Stimulated activated CD8-positive, alpha-beta memory T cell treated with anti-CD3 and anti-CD28 coated beads, Interleukin-15, amount 100 ng/mL, for 48 hours (primary cell): ENCODE measurements around the gene KIF20B.
"Not testable (repeated sequence)": the region's sequence is repeated elsewhere in the genome, so short reads cannot be mapped to it uniquely, and the experiment has no call there.

Experiments used
- DNase-seq, 2 donors: peaks; one replicate each; pipeline ENCODE4 v3.0.0-alpha.2; 2020; ENCODE audit warnings: low read depth in 2 of 2

Gene KIF20B

DNA sequence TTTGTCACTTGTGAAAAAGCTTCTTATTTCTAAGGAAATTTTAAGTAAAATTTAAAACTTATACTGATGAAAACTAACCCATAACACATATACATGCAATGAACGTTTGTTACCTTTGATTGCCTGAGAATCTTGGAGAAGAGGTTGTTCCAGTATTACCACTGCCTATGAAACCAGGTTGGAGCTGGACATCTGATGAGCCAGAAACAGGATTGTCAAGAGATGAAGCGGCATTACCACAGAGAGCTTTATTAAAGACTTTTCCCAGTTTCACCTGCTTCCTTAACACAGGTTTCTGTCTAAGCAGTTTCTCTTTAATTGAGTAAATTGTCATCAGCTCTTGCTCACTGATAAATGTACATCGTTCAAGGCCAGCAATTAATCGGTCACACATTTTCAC lies 9.0 kb upstream of the KIF20B start:
- no peak for DNase-seq

DNA sequence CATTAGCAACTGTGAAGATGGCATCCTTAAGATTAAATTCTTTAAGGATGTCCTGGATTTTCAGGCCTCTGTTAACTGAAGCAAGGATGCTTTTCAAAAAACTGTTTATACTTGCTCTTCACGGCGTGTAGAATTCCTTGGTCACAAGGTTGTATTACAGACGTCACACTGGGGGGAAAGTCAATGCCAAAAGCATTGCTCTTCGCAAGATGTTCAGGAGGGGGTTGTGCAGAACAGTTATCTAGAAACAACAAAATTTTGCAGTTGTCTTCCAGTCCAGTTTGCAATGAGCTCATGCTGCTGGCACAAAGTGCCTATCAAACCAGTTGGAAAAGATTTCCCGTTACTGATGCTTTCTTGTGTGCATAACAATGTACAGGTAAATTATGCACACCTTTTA lies 8.2 kb upstream of the KIF20B start:
- no peak for DNase-seq

DNA sequence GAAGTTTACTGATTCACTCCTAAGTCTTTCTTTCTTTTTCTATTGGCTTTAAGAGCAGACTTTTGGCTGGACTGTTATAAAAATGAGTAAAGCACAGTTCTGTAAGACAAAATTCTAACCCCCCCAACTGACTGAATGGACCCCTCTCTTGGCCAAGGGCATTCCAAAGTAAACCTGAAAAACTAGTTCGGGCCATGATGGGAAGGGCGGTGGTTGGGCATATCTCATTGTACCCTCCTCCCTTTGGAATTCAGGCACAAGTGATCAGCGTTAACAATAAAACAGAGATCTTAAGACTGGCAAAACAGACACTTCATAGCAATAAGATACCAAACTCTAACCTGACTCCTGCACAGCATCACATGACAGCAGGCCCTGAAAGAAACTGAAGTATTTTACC lies 6.1 kb upstream of the KIF20B start:
- DNase-seq = no peak

GRCh38 chr10:89697946-89698345 lies 3.4 kb upstream of the KIF20B start:
- DNase-seq = no peak

DNA sequence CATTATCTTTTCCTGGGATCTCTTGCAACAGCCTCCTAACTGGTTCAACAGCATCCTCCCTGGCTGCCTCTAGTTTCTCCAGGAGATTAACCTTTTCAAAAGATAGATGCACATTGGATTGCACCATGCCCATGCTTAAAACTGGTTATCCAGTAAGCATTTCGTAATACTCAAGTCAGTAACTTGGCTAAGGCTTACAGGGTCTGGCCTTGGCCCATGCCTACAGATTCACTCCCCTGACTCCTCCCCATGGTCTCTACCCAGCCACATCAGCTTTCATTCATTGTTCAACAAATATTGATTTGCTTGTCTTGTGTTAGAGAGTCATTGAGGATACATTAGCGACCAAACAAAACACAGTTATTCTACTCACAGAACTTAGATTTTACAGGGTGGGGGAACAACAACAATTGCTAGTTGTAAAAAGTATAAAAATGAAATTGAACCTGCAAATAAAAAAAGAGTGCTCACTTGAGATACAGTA lies 1.8 kb upstream of the KIF20B start:
- DNase-seq = no peak

DNA sequence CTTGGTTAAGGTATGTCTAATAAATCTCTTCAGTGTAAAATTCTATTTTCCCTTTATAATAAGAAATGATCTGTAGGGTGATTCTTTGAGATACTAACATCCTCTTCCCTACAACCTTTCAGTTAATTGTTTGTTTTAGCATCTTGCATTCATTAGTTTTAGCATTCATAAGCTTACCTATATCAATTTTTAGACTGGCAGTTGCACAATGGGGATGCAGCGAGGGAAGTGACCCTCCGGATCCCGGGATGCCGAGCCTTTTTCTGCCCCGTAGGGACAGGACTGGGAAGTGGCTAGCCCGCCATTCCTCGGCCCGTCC lies 508 bp upstream of the KIF20B start:
- no peak for DNase-seq

DNA sequence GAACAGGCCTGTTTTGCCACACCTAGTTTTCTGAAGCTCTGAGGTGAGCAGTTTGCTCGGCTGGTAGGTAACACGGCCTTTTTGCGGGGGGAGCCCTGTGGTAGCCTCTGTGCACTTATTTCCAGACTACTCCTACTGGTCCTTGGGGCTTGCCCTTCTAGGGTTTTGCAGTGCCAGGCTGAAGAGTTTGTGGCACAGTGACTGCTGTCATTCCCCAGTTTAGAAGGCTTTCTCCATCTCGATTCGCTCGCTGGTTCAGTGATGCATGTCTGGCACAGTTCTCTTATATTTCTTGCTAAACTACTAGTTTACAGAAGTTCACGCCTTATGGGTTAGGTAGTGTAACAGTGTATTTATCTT lies 711 bp downstream of the KIF20B start:
- DNase-seq = no peak

DNA sequence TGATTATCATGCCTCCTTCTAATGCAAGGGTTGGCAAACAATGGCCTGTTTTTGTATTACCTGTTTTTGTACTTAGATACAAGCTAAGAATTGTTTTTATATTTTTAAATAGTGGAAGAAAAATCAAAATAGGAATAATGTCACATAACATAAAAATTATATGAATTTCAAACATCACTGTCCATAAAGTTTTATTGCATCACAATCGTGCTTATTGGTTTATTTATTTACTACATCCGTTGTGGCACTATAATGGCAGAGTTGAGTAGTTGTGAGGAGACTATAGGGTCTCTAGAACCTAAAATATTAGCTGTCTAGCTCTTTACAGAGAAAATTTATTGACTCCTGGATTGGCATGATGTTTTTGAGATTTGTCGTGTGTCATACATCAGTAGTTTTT lies 4.1 kb downstream of the KIF20B start:
- DNase-seq = no peak

DNA sequence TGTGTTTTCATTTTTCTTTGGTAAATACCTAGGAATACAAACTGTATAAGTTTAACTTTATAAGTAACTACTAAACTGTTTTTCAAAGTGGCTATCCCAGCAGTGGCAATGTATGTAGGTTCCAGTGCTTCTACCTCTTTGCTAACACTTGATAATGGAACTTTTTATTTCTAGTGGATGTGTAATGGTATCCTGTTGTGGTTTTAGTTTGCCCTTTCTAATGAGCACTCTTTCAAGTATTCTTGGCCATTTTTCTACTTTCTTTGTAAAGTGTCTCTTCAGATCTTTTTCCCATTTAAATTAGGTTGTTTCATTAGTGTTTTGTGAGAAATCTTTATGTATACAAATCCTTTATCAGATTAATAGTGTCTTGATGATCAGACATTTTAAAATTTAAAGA lies 4.6 kb downstream of the KIF20B start:
- no peak for DNase-seq

- DNase-seq = no peak
These were observed 6.0 kb downstream of the KIF20B start for GRCh38 chr10:89707372-89707771.

DNA sequence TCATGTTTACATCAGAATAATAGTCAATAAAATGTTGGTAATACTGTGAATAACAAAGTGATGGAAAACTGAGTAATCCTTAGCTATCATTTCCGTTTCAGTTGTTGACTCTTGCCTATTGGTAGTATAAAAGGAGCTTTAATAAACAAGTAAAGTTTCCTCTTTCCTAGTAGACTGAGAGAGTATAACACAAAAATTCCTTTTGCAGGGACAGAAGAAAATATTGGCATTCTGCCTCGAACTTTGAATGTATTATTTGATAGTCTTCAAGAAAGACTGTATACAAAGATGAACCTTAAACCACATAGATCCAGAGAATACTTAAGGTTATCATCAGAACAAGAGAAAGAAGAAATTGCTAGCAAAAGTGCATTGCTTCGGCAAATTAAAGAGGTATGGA lies 9.4 kb downstream of the KIF20B start:
- no peak for DNase-seq

GRCh38 chr10:89734616-89735015 lies 33.2 kb downstream of the KIF20B start:
- DNase-seq = no peak

DNA sequence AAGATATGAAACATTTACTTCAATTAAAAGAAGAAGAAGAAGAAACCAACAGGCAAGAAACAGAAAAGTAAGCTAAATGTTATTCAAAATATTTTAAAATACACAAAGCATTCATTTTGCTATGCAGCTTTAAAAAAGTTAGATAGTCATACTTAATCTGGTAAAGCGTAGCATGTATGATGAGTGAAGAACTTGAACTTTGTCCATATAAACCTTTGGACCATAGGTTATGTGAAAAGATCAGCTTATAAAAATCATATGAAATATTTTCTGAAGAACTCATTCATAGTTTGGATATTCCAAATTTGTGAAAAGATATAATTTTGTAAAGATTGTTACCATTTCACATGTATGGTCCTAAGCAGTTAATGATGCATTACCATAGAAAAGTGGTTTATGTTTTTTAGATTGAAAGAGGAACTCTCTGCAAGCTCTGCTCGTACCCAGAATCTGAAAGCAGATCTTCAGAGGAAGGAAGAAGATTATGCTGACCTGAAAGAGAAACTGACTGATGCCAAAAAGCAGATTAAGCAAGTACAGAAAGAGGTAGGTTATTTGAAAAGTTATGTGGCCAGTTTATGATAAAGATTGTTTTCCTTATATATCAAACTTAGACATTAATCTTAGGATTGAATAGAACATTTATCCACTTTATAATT lies 37.3 kb downstream of the KIF20B start:
- DNase-seq = no peak

- no peak for DNase-seq
These were observed 39.9 kb downstream of the KIF20B start for GRCh38 chr10:89741126-89741762.

DNA sequence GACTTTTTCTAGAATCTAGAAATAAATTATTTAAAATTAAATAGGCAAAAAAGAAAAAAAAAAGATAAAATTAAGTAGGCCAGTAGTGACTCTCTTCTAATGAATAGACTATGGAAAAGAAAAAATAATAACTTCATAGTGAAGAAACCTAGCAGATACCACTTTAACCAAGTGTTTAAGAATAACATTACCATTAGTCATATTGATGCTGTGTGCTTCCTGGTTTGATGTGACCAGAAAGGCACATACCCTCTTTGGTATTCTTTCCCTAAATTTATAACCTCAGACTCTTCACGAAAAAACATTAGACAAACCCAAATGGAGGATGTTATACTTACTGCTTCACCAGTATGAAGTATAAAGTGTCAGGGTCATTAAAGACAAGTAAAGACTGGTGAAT lies 42.6 kb downstream of the KIF20B start:
- DNase-seq = no peak

- DNase-seq = no peak
These were observed 44.5 kb downstream of the KIF20B start for GRCh38 chr10:89745903-89746302.

GRCh38 chr10:89750441-89750840 lies 49.1 kb downstream of the KIF20B start:
- no peak for DNase-seq

DNA sequence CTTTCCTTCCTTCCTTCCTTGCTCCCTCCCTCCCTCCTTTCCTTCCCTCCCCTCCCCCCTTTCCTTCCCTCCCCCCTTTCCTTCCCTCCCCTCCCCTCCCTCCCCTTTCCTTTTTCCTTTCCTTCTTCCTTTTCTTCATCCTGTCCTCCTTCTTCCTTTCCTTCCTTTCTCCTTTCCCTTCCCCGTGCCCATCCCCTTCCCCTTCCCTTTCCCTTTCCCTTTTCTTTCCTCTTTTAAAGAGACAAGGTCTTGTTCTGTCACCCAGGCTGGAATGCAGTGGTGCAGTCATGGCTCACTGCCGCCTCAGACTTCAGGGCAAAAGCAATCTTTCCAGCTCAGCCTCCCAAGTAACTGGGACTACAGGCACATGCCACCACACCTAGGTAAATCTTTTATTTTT lies 54.0 kb downstream of the KIF20B start:
- no peak for DNase-seq

DNA sequence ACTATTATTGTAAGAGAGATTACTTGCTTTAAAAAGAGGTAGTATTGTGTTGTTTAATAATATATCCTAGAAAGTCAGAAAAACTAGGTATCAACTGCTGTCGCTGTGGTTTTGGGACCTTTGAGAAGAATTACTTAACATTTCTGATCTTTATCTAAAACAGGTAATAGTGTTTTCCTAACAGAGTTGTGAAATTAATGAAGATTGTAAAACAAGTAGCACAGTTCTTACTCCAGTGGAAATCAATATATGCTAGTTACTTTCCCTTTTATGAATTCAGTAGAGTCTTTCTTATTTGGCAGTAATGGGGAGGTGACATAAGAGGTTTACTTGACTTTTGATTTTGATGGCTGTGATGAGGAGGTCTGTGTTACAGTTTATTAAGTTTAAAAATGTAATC lies 58.1 kb downstream of the KIF20B start:
- no peak for DNase-seq

GRCh38 chr10:89763671-89764070 lies 62.3 kb downstream of the KIF20B start:
- not testable (repeated sequence) for DNase-seq

GRCh38 chr10:89771684-89772083 lies 70.3 kb downstream of the KIF20B start:
- DNase-seq = no peak

GRCh38 chr10:89773081-89773480 lies 71.7 kb downstream of the KIF20B start:
- no peak for DNase-seq

GRCh38 chr10:89776665-89777064 lies 75.3 kb downstream of the KIF20B start:
- no peak for DNase-seq

GRCh38 chr10:89782470-89782869 lies 81.1 kb downstream of the KIF20B start:
- no peak for DNase-seq
